ENCODE measurements around the gene SPEM3.

Gene SPEM3

DNA sequence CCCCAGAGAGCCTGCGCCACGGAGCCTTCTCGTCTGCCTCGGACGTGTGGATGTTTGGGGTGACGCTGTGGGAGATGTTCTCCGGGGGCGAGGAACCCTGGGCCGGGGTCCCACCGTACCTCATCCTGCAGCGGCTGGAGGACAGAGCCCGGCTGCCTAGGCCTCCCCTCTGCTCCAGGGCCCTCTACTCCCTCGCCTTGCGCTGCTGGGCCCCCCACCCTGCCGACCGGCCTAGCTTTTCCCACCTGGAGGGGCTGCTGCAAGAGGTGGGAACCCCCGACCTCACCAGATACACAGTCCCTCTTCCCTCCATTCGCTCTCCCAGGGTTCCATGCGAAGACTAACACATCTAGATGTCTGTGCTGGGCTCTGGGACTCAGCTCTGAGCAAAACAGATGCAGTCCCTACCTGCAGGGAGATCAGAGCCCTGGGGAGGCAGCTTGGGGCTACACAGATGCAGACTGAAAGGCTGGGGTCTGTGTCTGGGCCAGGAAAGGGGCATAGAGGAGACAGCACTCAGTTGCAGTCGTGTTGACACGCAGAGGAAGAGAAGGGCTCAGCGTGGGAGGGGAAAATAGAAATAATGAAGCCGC lies 44.1 kb upstream of the SPEM3 start:
- DNase-seq (ENCODE audit: extremely low read depth, low read depth): no peak
- TF ChIP-seq, protein P1, sequence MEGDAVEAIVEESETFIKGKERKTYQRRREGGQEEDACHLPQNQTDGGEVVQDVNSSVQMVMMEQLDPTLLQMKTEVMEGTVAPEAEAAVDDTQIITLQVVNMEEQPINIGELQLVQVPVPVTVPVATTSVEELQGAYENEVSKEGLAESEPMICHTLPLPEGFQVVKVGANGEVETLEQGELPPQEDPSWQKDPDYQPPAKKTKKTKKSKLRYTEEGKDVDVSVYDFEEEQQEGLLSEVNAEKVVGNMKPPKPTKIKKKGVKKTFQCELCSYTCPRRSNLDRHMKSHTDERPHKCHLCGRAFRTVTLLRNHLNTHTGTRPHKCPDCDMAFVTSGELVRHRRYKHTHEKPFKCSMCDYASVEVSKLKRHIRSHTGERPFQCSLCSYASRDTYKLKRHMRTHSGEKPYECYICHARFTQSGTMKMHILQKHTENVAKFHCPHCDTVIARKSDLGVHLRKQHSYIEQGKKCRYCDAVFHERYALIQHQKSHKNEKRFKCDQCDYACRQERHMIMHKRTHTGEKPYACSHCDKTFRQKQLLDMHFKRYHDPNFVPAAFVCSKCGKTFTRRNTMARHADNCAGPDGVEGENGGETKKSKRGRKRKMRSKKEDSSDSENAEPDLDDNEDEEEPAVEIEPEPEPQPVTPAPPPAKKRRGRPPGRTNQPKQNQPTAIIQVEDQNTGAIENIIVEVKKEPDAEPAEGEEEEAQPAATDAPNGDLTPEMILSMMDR (IDR thresholded peaks at IDR 0.05; ENCODE audit: low read depth, low read length): no peak

DNA sequence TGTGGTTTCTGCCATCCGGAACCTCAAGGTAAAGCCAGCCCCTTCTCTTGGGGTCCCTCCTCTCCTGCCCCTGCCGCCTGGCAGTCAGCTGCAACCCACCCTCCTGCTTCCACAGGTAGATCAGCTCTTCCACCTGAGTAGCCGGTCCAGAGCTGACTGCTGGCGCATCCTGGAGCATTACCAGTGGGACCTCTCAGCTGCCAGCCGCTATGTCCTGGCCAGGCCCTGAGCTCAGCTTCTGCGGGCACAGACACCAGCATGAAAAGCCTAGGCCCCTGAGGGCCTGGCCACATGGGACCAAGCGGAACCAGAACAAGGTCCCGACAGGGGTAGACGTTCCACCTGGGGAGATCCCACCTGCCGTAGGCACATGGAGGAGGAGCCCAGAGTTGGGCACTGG lies 39.8 kb upstream of the SPEM3 start:
- no peak for DNase-seq (ENCODE audit: extremely low read depth, low read depth)
- TF ChIP-seq, protein P1 (IDR thresholded peaks at IDR 0.05; ENCODE audit: low read depth, low read length): no peak

DNA sequence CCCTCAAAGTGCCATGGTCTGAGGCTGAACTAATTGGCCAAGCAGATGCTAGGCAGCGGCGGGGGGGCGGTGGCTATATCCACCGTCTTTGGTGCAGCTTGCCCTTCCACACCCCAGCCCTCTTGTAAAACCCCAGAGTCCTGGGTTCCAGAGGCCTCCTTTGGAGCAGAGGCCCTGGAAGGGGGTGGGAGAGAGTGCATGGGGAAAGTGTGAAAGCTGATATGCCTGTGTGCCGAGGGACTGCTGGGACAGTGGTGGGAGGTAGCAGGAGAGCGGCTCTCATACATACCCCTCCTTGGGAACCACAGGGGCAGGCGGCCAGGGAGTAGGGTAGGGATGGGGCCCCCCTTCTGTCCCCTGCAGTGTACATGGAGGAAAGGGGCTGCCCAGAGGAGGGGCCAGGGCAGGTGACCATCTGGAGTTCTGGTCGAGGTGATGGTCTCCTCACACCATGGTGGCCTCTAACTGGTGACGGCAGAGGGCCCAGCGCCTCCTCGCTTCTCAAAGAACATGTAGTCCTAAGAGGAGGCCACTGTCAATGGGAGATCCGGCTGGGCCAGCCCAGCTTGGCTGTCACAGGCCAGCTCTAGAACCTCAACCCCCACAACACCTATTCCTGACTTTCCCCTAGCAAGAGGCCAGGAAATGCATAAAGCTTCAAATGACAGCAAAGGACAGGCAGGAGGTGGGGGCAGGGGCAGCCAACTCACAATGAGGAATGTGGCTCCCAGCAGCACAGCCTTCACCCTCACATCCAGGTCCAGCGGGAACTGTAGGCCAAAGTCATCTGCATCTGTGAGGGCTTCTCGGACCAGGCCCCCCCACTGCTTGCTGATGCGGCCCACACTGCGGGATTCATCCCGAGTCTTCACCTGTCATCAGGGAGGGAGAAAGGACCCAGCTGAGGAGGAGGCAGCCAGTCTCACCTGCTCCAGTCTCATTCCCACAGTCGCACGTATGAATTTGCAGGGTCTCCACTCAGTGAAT lies 38.4 kb upstream of the SPEM3 start:
- TF ChIP-seq, protein P1 (IDR thresholded peaks at IDR 0.05; ENCODE audit: low read depth, low read length): no peak

DNA sequence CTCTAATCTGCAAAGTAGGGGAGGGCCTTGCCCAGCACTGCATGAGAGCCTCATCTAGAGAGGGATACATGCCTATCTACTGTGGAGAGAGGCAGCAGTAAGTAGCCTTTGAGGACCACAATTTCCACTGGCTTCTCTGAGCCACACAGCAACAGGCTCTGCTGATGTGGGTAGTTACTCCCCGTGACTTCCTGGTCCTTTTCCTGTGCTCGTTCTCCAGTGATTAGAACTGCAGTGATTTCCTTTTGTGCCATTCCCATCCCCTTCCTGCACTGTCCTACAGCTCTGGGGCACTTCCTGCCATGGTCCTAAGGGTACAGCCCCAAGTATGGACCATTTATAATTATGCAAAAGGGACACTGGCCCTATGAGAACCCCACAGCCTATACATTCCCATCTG lies 37.4 kb upstream of the SPEM3 start:
- DNase-seq (ENCODE audit: extremely low read depth, low read depth): no peak
- TF ChIP-seq, protein P1 (IDR thresholded peaks at IDR 0.05; ENCODE audit: low read depth, low read length): no peak

More for the DNA sequence above, 38.4 kb upstream of the SPEM3 start:
- DNase-seq (ENCODE audit: extremely low read depth, low read depth): no peak

DNA sequence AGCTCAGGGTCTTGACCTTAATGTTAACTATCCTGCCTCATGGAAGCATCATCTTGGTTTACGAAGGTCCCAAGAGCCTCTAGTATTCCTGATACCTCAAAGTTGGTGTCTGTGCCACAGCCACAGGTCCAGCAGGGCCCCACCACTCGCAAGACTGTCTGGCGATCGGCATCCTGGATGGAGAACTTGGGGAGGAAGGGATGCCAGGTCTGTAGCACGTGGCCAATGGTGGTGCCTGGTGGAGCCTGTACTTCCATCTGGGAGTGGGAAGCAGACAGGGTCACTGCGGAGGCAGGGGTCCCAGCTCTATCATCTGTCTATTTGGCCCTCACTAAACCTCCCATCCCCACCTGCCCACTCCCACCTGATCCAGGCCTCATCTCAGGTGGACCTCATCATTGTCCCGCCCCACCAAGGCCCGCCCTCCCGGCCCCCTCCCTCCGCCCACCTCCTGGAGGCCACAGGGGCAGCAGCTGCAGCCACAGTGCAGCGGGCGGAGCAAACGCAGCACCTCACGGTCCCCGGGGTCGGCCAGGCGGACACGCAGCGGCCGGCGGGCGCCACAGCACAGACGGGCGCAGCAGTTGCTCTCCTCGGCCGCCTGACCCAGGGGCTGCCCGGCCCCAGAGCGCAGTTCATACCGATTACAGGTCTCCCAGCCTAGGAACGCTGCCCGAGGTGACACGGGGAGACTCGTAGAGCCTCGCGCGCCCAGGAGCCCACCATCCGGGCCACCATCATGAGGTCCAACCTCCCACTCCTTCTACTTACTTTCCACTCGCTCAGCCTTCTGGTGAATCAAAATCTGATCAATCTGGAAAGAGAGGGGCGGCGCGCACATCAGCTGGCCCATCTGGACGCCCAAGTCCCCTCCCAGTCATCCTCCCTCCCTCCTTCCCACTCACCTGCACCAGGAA lies 35.7 kb upstream of the SPEM3 start:
- TF ChIP-seq, protein P1 (IDR thresholded peaks at IDR 0.05; ENCODE audit: low read depth, low read length): no peak
- DNase-seq (ENCODE audit: extremely low read depth, low read depth): no peak

DNA sequence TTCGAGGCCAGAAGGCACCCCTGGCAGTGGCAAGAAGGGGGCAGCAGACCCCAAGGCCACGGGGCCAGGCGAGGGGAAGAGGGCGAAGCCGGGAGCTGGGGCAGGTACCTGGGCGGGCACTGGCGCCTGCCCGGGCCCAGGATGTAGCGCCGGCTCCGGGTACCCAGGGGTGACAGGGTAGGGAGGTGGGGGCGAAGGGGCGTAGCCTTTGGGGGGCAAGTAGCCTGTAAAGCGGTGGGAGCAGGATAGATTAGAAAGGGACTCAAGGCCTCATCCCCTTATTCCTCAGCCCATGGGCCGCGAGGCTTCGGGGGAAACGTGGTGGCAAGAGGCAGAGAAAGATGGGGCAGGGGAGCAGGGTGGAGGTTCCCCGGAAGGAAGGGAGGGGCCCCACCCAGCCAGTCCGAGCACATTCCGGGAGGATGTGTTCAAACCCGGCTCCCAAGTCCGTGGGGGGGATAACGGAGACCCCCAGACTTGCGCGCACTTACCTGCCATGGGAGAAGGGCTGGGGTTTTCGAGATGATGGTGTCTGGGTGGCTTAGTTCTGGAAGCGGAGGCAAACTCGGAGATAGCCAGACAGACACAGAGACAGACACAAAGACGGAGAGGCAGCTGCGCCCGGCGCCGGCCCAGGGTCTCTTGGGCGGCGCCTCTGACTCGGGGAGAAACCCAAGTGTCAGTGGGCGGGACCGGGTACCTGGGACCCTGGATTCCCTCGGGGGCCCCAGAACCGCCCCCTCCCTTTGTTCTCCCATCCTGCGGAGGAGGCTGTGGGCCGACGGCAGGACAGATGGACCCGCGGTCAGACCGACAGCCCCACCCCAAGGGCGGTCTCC lies 34.8 kb upstream of the SPEM3 start:
- TF ChIP-seq, protein P1 (IDR thresholded peaks at IDR 0.05; ENCODE audit: low read depth, low read length): 0 out of 2 replicates have a peak, but pooled peaks have one; percentile 9
- DNase-seq (ENCODE audit: extremely low read depth, low read depth): no peak

All from AG09319 (cell line).